A673 (cell line): Measurements from ENCODE around the gene SRGAP1. TPM values are rescaled to one million over a fixed set of nuclear protein-coding genes. Genes with fewer than 3 reads are reported as not detected.

Experiments
- BruUV-seq: library from RNA; stranded (reverse); fragments of 400-500 nt; replicated peaks from 2 replicates; lab custom pipeline; 2021; lab: Mats Ljungman, UMichigan
- CTCF ChIA-PET: fragments of 300-600 bp; sonication (Branson Sonifier 250); formaldehyde crosslinking; loops from one replicate; lab custom pipeline; 2022; ENCODE audit warnings: antibody characterized with exemption; lab: Charles Lee
- POLR2A ChIA-PET: fragments of 300-600 bp; sonication (Branson Sonifier 250); formaldehyde crosslinking; loops from one replicate; lab custom pipeline; 2022; ENCODE audit warnings: antibody characterized with exemption; ENCODE audit not compliant: low non-redundant PET; lab: Charles Lee
- DNase-seq: peaks from one replicate; pipeline ENCODE4 v3.0.0-alpha.2; 2015; ENCODE audit warnings: low spot score
- H3K27ac ChIP-seq: fragments of 200-600 bp; sonication (generic); 2 replicates; pipeline ENCODE4 v1.5.1; 2016; ENCODE audit warnings: mixed run types, low read depth, mild to moderate bottlenecking, mixed read lengths, antibody characterized with exemption, low read length; ENCODE audit not compliant: poor library complexity, severe bottlenecking
- H3K27me3 ChIP-seq: fragments of 200-600 bp; sonication (generic); replicated peaks from 2 replicates; pipeline ENCODE4 v1.6.1; 2017; ENCODE audit warnings: mixed run types, low read depth, mild to moderate bottlenecking, mixed read lengths, antibody characterized with exemption, low read length; ENCODE audit not compliant: insufficient read depth, poor library complexity
- H3K36me3 ChIP-seq: fragments of 200-600 bp; sonication (generic); 2 replicates; pipeline ENCODE4 v1.6.1; 2016; ENCODE audit warnings: mixed run types, mild to moderate bottlenecking, mixed read lengths, antibody characterized with exemption, low read length; ENCODE audit not compliant: insufficient read depth, poor library complexity, severe bottlenecking
- H3K4me1 ChIP-seq: fragments of 200-600 bp; sonication (generic); 2 replicates; pipeline ENCODE4 v1.6.1; 2017; ENCODE audit warnings: mixed run types, mild to moderate bottlenecking, mixed read lengths, antibody characterized with exemption, low read length; ENCODE audit not compliant: insufficient read depth, poor library complexity, severe bottlenecking
- H3K4me3 ChIP-seq: fragments of 200-600 bp; sonication (generic); 2 replicates; pipeline ENCODE4 v1.5.1; 2016; ENCODE audit warnings: low read depth, mixed run types, mild to moderate bottlenecking, mixed read lengths, low read length; ENCODE audit not compliant: poor library complexity, severe bottlenecking
- H3K9me3 ChIP-seq: fragments of 200-600 bp; sonication (generic); 2 replicates; pipeline ENCODE4 v1.6.1; 2016; ENCODE audit warnings: mixed run types, low read depth, mild to moderate bottlenecking, mixed read lengths, antibody characterized with exemption, low read length; ENCODE audit not compliant: poor library complexity, severe bottlenecking
- CTCF ChIP-seq: fragments of 300-800, 200-600 bp; sonication (generic); conservative IDR thresholded peaks from 2 replicates; pipeline ENCODE4 v1.5.1; 2017; ENCODE audit warnings: low read depth, mild to moderate bottlenecking, antibody characterized with exemption, low read length, moderate library complexity, mixed read lengths
- EZH2 ChIP-seq: fragments of 200-600 bp; sonication (generic); IDR thresholded peaks from 2 replicates; pipeline ENCODE4 v1.6.1; 2017; ENCODE audit warnings: borderline replicate concordance, low read depth, mild to moderate bottlenecking, mixed read lengths, antibody characterized with exemption, low read length; ENCODE audit not compliant: poor library complexity, severe bottlenecking
- intact Hi-C: fragments of 100-400 bp; cut with micrococcal nuclease; formaldehyde crosslinking; loops from one replicate; pipeline ENCODE4 v1.10.0; 2022; ENCODE audit not compliant: unreplicated experiment
- total RNA-seq: library from RNA; stranded (reverse); gene quantifications from 2 replicates; pipeline ENCODE4 v1.2.3, GENCODE V29; 2021

The SRGAP1 gene
- total RNA-seq, 1 experiment from 2014 or later, result 9.7 TPM

DNA sequence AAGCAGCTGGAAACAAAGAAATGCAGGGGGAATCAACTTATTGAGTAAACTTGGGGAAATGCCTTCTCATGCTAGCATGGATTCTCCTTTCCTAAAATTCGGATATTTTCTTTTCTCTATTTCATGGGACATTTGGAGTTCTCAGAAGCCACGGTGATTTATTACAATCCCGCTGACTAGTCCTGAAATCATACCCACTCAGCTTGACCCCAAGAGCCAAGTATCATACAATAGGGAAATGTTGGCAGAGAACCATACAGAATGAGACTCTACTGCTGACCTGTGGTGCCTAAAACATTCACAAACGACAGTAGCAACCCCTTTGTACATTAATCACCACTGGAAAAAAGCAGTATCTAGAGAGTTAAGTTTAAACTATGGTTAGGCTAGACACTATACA is 265.2 kb downstream of the SRGAP1 start:
- CTCF ChIA-PET, result no interaction called here
- no peaks in the 10 kb centered on the region for H3K36me3 ChIP-seq
- POLR2A ChIA-PET, result no interaction called here
- TF ChIP-seq EZH2 (no peak), CTCF (no peak)
- no peak overlapping the region for H3K27ac ChIP-seq
- H3K9me3 ChIP-seq, result no peaks in the 10 kb centered on the region
- no peak for DNase-seq
- H3K4me3 ChIP-seq, result no peak overlapping the region
- no TSS peak for BruUV-seq
- no peaks in the 10 kb centered on the region for H3K4me1 ChIP-seq
- intact Hi-C loops, result no loop called here
- no peaks in the 10 kb centered on the region for H3K27me3 ChIP-seq

GRCh38 chr12:64110864-64111263 is 266.4 kb downstream of the SRGAP1 start:
- H3K27ac ChIP-seq, result no peak overlapping the region
- TF ChIP-seq EZH2, result no peak
- no peak for TF ChIP-seq CTCF
- no peaks in the 10 kb centered on the region for H3K9me3 ChIP-seq
- no peak for DNase-seq
- no peaks in the 10 kb centered on the region for H3K4me1 ChIP-seq
- H3K27me3 ChIP-seq, result no peaks in the 10 kb centered on the region
- H3K4me3 ChIP-seq, result no peak overlapping the region
- ChIA-PET POLR2A (no interaction called here), CTCF (no interaction called here)
- H3K36me3 ChIP-seq, result no peaks in the 10 kb centered on the region
- intact Hi-C loops, result no loop called here
- no TSS peak for BruUV-seq

DNA sequence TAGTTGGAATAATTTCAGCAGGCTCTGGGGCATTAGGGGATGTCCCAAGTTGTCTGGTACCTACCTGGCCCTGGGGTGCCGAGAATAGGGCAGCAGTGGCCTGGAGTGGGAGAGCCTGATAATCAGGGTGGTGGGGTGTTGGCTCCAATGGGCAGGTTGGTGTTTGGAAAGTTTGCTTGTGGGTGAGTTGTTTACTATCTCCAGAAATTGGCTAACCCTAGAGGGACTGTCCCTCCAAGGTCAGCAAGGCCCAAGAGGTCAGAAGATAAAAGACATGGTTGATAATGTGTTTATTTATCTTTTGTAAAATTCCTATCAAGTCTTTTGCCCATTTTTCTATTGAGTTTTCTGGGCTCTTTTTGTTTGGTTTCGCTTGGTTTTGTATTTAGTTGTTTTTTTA is 272.5 kb downstream of the SRGAP1 start:
- Histone ChIP-seq H3K9me3 (no peaks in the 10 kb centered on the region), H3K36me3 (no peaks in the 10 kb centered on the region), H3K27me3 (no peaks in the 10 kb centered on the region), H3K4me1 (no peaks in the 10 kb centered on the region), H3K27ac (no peak overlapping the region), H3K4me3 (no peak overlapping the region)
- intact Hi-C loops, result no loop called here
- POLR2A ChIA-PET, result no interaction called here
- TF ChIP-seq CTCF (no peak), EZH2 (no peak)
- no peak for DNase-seq
- CTCF ChIA-PET, result no interaction called here
- no TSS peak for BruUV-seq
